H1 (cell line): Measurements from ENCODE around the gene CCNE1. TPM values are rescaled to one million over a fixed set of nuclear protein-coding genes. Genes with fewer than 3 reads are reported as not detected.

Experiments used
- CTCF ChIA-PET: fragments of 300-600 bp; sonication (Branson Sonifier 250); formaldehyde crosslinking; loops from one replicate; lab custom pipeline; 2021; ENCODE audit not compliant: partially characterized antibody; lab: Charles Lee
- POLR2A ChIA-PET: fragments of 300-600 bp; sonication (Branson Sonifier 250); formaldehyde crosslinking; loops from one replicate; lab custom pipeline; 2021; ENCODE audit warnings: inconsistent platforms; ENCODE audit not compliant: partially characterized antibody; lab: Charles Lee
- DNase-seq, 2 experiments: peaks; one replicate each; pipeline versions ENCODE4 v3.0.0 to v3.0.0-alpha.2; 2010 to 2022; ENCODE audit warnings: low spot score in 2 of 2, low read depth in 1 of 2, mixed read lengths in 1 of 2
- FAIRE-seq: peaks from 2 replicates; lab custom pipeline; 2011; peaks lifted over from hg19 to GRCh38; lab: Jason Lieb, UNC
- H2AFZ ChIP-seq: 2 replicates; pipeline ENCODE4 v1.8.1; 2012; ENCODE audit warnings: low read length, inconsistent platforms
- H2AK5ac ChIP-seq: 2 replicates; pipeline ENCODE4 v1.6.1; 2013; ENCODE audit warnings: low read depth, low read length
- H2BK120ac ChIP-seq: replicated peaks from 2 replicates; pipeline ENCODE3; 2013; ENCODE audit warnings: low read depth, low read length, inconsistent platforms
- H2BK12ac ChIP-seq: 2 replicates; pipeline ENCODE4 v1.6.1; 2013; ENCODE audit warnings: low read depth, low read length
- H2BK15ac ChIP-seq: 2 replicates; pipeline ENCODE4 v1.6.1; 2013; ENCODE audit warnings: low read length
- H2BK20ac ChIP-seq: 2 replicates; pipeline ENCODE4 v1.6.1; 2013; ENCODE audit warnings: low read length
- H2BK5ac ChIP-seq: 2 replicates; pipeline ENCODE4 v1.6.1; 2013; ENCODE audit warnings: low read depth, low read length
- H3K14ac ChIP-seq: 2 replicates; pipeline ENCODE4 v1.6.1; 2013; ENCODE audit warnings: inconsistent platforms; ENCODE audit not compliant: insufficient read length
- H3K18ac ChIP-seq: 2 replicates; pipeline ENCODE4 v1.6.1; 2013; ENCODE audit warnings: low read length; ENCODE audit errors: extremely low read depth
- H3K23ac ChIP-seq: 2 replicates; pipeline ENCODE4 v1.6.1; 2013; ENCODE audit warnings: inconsistent platforms; ENCODE audit not compliant: insufficient read length
- H3K23me2 ChIP-seq: 2 replicates; pipeline ENCODE4 v1.6.1; 2013; ENCODE audit warnings: low read depth, low read length
- H3K27ac ChIP-seq: 2 replicates; pipeline ENCODE4 v1.6.1; 2011; ENCODE audit warnings: low read depth, low read length, inconsistent platforms
- H3K27me3 ChIP-seq, 4 experiments: replicated peaks in 1 of 4; 1 replicate in 1 of 4; 2 replicates in 3 of 4; pipeline versions ENCODE4 v1.6.1 to v1.8.1; 2011 to 2013; ENCODE audit warnings: low read length in 3 of 4, mild to moderate bottlenecking in 3 of 4, inconsistent platforms in 2 of 4, mixed read lengths in 2 of 4, moderate library complexity in 1 of 4; ENCODE audit not compliant: control insufficient read depth in 3 of 4, insufficient read depth in 3 of 4; ENCODE audit errors: extremely low read depth in 1 of 4
- H3K36me3 ChIP-seq, 4 experiments: 2 replicates each; pipeline versions ENCODE4 v1.6.1 to v1.8.1; 2011 to 2013; ENCODE audit warnings: mild to moderate bottlenecking in 4 of 4, low read length in 3 of 4, moderate library complexity in 2 of 4, control low read depth in 1 of 4, inconsistent platforms in 1 of 4; ENCODE audit not compliant: insufficient read depth in 4 of 4, control insufficient read depth in 2 of 4
- H3K4ac ChIP-seq: replicated peaks from 2 replicates; pipeline ENCODE3; 2013; ENCODE audit warnings: low read length, low read depth, mixed read lengths, inconsistent platforms; ENCODE audit not compliant: insufficient read length
- H3K4me1 ChIP-seq, 4 experiments: replicated peaks in 1 of 4; 1 replicate in 1 of 4; 2 replicates in 3 of 4; pipeline versions ENCODE4 v1.6.1 to v1.8.1; 2011 to 2013; ENCODE audit warnings: low read length in 3 of 4, inconsistent platforms in 2 of 4, mixed read lengths in 1 of 4; ENCODE audit not compliant: insufficient read depth in 4 of 4, control insufficient read depth in 3 of 4
- H3K4me2 ChIP-seq, 2 experiments: 2 replicates each; pipeline versions ENCODE4 v1.6.1 to v1.8.1; 2011 to 2013; ENCODE audit warnings: low read depth in 2 of 2, low read length in 2 of 2, control low read depth in 1 of 2, inconsistent platforms in 1 of 2, mild to moderate bottlenecking in 1 of 2; ENCODE audit not compliant: insufficient read depth in 1 of 2
- H3K4me3 ChIP-seq, 4 experiments: fragments of 200-600, 300-600 bp in 1 of 4; sonication (generic), shearing (Covaris generic), sonication (Bioruptor Twin) in 1 of 4; 2 replicates each; pipeline versions ENCODE4 v1.5.1 to v1.8.1; 2011 to 2016; ENCODE audit warnings: low read length in 4 of 4, low read depth in 3 of 4, control low read depth in 2 of 4, inconsistent platforms in 2 of 4, mild to moderate bottlenecking in 2 of 4, mixed read lengths in 1 of 4, moderate library complexity in 1 of 4; ENCODE audit not compliant: insufficient read depth in 2 of 4; ENCODE audit errors: extremely low read depth in 1 of 4
- H3K56ac ChIP-seq: replicated peaks from 2 replicates; pipeline ENCODE3; 2013; ENCODE audit warnings: low read depth, mild to moderate bottlenecking, mixed read lengths, low read length, inconsistent platforms; ENCODE audit not compliant: insufficient read length
- H3K79me1 ChIP-seq: 2 replicates; pipeline ENCODE4 v1.6.1; 2013; ENCODE audit warnings: low read depth, low read length, control low read depth
- H3K79me2 ChIP-seq, 2 experiments: 2 replicates each; pipeline versions ENCODE4 v1.6.1 to v1.8.1; 2012 to 2013; ENCODE audit warnings: low read length in 2 of 2, mild to moderate bottlenecking in 2 of 2, inconsistent platforms in 1 of 2; ENCODE audit not compliant: insufficient read depth in 2 of 2, control insufficient read depth in 1 of 2
- H3K9ac ChIP-seq, 4 experiments: replicated peaks in 1 of 4; 1 replicate in 1 of 4; 2 replicates in 3 of 4; pipeline versions ENCODE4 v1.6.1 to v1.8.1; 2011 to 2013; ENCODE audit warnings: low read depth in 3 of 4, low read length in 3 of 4, control low read depth in 2 of 4, mild to moderate bottlenecking in 2 of 4, moderate library complexity in 2 of 4, inconsistent platforms in 1 of 4; ENCODE audit errors: extremely low read depth in 1 of 4
- H3K9me3 ChIP-seq, 2 experiments: 2 replicates each; pipeline versions ENCODE4 v1.6.1 to v1.8.1; 2012 to 2013; ENCODE audit warnings: mild to moderate bottlenecking in 2 of 2, moderate library complexity in 2 of 2, control low read depth in 1 of 2, inconsistent platforms in 1 of 2, low read depth in 1 of 2, low read length in 1 of 2, mixed read lengths in 1 of 2; ENCODE audit not compliant: insufficient read depth in 2 of 2
- H4K20me1 ChIP-seq, 2 experiments: replicated peaks in 1 of 2; 2 replicates each; pipeline versions ENCODE3 to v1.8.1; 2011 to 2013; ENCODE audit warnings: inconsistent platforms in 2 of 2, low read length in 2 of 2, mild to moderate bottlenecking in 1 of 2; ENCODE audit not compliant: insufficient read depth in 2 of 2, control insufficient read depth in 1 of 2
- H4K5ac ChIP-seq: 2 replicates; pipeline ENCODE4 v1.6.1; 2013; ENCODE audit warnings: low read length, low read depth, mixed read lengths, inconsistent platforms; ENCODE audit not compliant: insufficient read length
- H4K8ac ChIP-seq: 2 replicates; pipeline ENCODE4 v1.8.0; 2013; ENCODE audit warnings: mild to moderate bottlenecking, moderate library complexity, low read length, inconsistent platforms; ENCODE audit not compliant: insufficient read depth; ENCODE audit errors: extremely low read depth
- H4K91ac ChIP-seq: replicated peaks from 2 replicates; pipeline ENCODE3; 2013; ENCODE audit warnings: low read length, mixed read lengths, inconsistent platforms; ENCODE audit not compliant: insufficient read length
- ASH2L ChIP-seq: fragments of 200-600, 300-600 bp; sonication (generic); IDR thresholded peaks from one replicate; pipeline ENCODE4 v1.7.1; 2017; ENCODE audit warnings: low read length
- ATF2 ChIP-seq: IDR thresholded peaks from 2 replicates; pipeline ENCODE4 v1.6.1; 2012; ENCODE audit warnings: low read length, inconsistent platforms
- ATF3 ChIP-seq: IDR thresholded peaks from 2 replicates; pipeline ENCODE4 v1.6.1; 2011; ENCODE audit warnings: low read depth, mild to moderate bottlenecking, low read length; ENCODE audit not compliant: insufficient read depth
- CEBPB ChIP-seq: IDR thresholded peaks from 2 replicates; pipeline ENCODE4 v1.6.1; 2012; ENCODE audit warnings: low read depth, low read length
- JUND ChIP-seq: IDR thresholded peaks from 2 replicates; pipeline ENCODE4 v1.6.1; 2011; ENCODE audit warnings: mild to moderate bottlenecking, improper control_type of control experiment, low read length
- MAFK ChIP-seq: IDR thresholded peaks from 2 replicates; pipeline ENCODE4 v1.6.1; 2012; ENCODE audit warnings: low read depth, mild to moderate bottlenecking, improper control_type of control experiment, low read length
- SAP30 ChIP-seq: fragments of 300-600 bp; sonication (generic); IDR thresholded peaks from 2 replicates; pipeline ENCODE4 v1.7.1; 2012; ENCODE audit warnings: low read length, moderate library complexity, mild to moderate bottlenecking, inconsistent platforms; ENCODE audit not compliant: insufficient read depth, insufficient replicate concordance
- WGBS, 2 experiments: shearing (Covaris generic) in 1 of 2; methylation state at CpG; one replicate each; pipeline versions ENCODE4 v1.1.6 to v1.1.7; 2013 to 2015; ENCODE audit warnings: low lambda C conversion rate in 2 of 2, mixed read lengths in 2 of 2, inconsistent platforms in 1 of 2, low coverage in 1 of 2, missing lambda C conversion rate in 1 of 2; ENCODE audit not compliant: insufficient replicate concordance in 2 of 2, insufficient coverage in 1 of 2, insufficient read length in 1 of 2; ENCODE audit errors: extremely low coverage in 1 of 2, missing lambda C conversion rate in 1 of 2; 5-methylcytosine and 5-hydroxymethylcytosine counted together
- polyA plus RNA-seq, 7 experiments: library from polyadenylated mRNA; depleted of rRNA in 3 of 7; stranded (reverse) in 5 of 7; unstranded in 2 of 7; fragments of >200 nt in 5 of 7; fragments of 200-250 nt in 2 of 7; gene quantifications; 1 replicate in 5 of 7; 2 replicates in 1 of 7; 4 replicates in 1 of 7; pipeline versions ENCODE4 v1.2.1 to v1.2.3, GENCODE V29; 2011 to 2013; ENCODE audit warnings: missing spikeins in 2 of 7, mixed read lengths in 2 of 7
- total RNA-seq: library from RNA; stranded (reverse); fragmentation: NEBNext Ultra II Directional; extraction: Animal tissue kit (Norgen Biotek cat#: 25700); gene quantifications from 2 replicates; pipeline ENCODE4 v1.2.1, GENCODE V29; 2021

Gene CCNE1
- total and polyA plus RNA-seq, 2 of the 8 experiments (the other 6 are each of a cell fraction or from before 2014, with no cell fraction given), result 43.2 to 44.6 TPM

GRCh38 chr19:29770648-29771047, 41.1 kb upstream of the CCNE1 start:
- no peak overlapping the region for H2BK5ac ChIP-seq
- H4K20me1 ChIP-seq, result peaks cover 0 to 1% of the 10 kb centered on the region in 2 experiments
- H3K9me3 ChIP-seq, result no peaks in the 10 kb centered on the region
- no peak overlapping the region for H2BK12ac ChIP-seq
- peaks cover 0 to 6% (median 3%) of the 10 kb centered on the region in 4 experiments; a peak in 4 of 7 replicates for H3K4me1 ChIP-seq
- H3K4me2 ChIP-seq, result no peak overlapping the region
- no peak overlapping the region for H4K91ac ChIP-seq
- no peak overlapping the region for H3K9ac ChIP-seq
- H3K79me1 ChIP-seq, result no peaks in the 10 kb centered on the region
- CTCF ChIA-PET, result interaction anchor here (0.6 to 9.6 kb wide), 13 partner anchors 11 to 109 kb away, joined by 3 to 103 read pairs (median 4); no protein-coding TSS in a partner anchor
- no peak overlapping the region for H3K4me3 ChIP-seq
- no peaks in the 10 kb centered on the region for H3K23me2 ChIP-seq
- no peak for DNase-seq
- H3K18ac ChIP-seq, result no peak overlapping the region
- no peak overlapping the region for H4K8ac ChIP-seq
- no peak for TF ChIP-seq MAFK
- TF ChIP-seq JUND, result no peak
- no peak for TF ChIP-seq CEBPB
- TF ChIP-seq ATF2, result no peak
- no peak for TF ChIP-seq ASH2L
- TF ChIP-seq ATF3, result no peak
- TF ChIP-seq SAP30, result no peak
- H2AFZ ChIP-seq, result no peak overlapping the region
- no peaks in the 10 kb centered on the region for H3K79me2 ChIP-seq
- H2BK15ac ChIP-seq, result no peak overlapping the region
- H4K5ac ChIP-seq, result no peak overlapping the region
- no peak overlapping the region for H3K23ac ChIP-seq
- H3K56ac ChIP-seq, result no peak overlapping the region
- POLR2A ChIA-PET, result no interaction called here
- no peak overlapping the region for H2BK20ac ChIP-seq
- 91% methylated on average over 7 of the region's 7 CpGs; no CpG with 5 or more reads in 1 of the 2 experiments for WGBS, 2 experiments
- no peak overlapping the region for H2AK5ac ChIP-seq
- H3K4ac ChIP-seq, result no peak overlapping the region
- no peak for FAIRE-seq
- no peaks in the 10 kb centered on the region for H3K27me3 ChIP-seq
- H3K27ac ChIP-seq, result no peak overlapping the region
- H2BK120ac ChIP-seq, result no peak overlapping the region
- H3K14ac ChIP-seq, result no peak overlapping the region
- H3K36me3 ChIP-seq, result no peaks in the 10 kb centered on the region
